WERI-Rb-1 (cell line): Measurements from ENCODE around the gene SPON2.
A peak's percentile ranks its signal among the peaks of the same experiment; 100 is the strongest.

Experiments used
- DNase-seq: peaks from one replicate; pipeline ENCODE4 v3.0.0-alpha.2; 2020
- H3K27ac ChIP-seq: fragments of 250-450 bp; sonication (Bioruptor Pico); 2 replicates; pipeline ENCODE4 v1.5.1; 2020; ENCODE audit warnings: mild to moderate bottlenecking, moderate library complexity
- H3K27me3 ChIP-seq: fragments of 250-450 bp; sonication (Bioruptor Pico); 2 replicates; pipeline ENCODE4 v1.5.1; 2021; ENCODE audit warnings: mild to moderate bottlenecking, low read depth, moderate library complexity; ENCODE audit not compliant: insufficient read depth, severe bottlenecking
- H3K36me3 ChIP-seq: fragments of 250-450 bp; sonication (Bioruptor Pico); 2 replicates; pipeline ENCODE4 v1.5.1; 2020; ENCODE audit warnings: mild to moderate bottlenecking, moderate library complexity
- H3K4me3 ChIP-seq: 2 replicates; pipeline ENCODE4 v1.5.1; 2011; ENCODE audit warnings: low read depth, mild to moderate bottlenecking, control low read depth, low read length
- H3K9me3 ChIP-seq: fragments of 250-450 bp; sonication (Bioruptor Pico); 2 replicates; pipeline ENCODE4 v1.5.1; 2021; ENCODE audit warnings: mild to moderate bottlenecking, moderate library complexity; ENCODE audit not compliant: severe bottlenecking
- TF ChIP-seq, protein P1 (sequence below): IDR thresholded peaks from 2 replicates; pipeline ENCODE4 v1.5.1; 2011; ENCODE audit warnings: low read depth, mild to moderate bottlenecking, control low read depth, inconsistent platforms, low read length

Gene SPON2

DNA sequence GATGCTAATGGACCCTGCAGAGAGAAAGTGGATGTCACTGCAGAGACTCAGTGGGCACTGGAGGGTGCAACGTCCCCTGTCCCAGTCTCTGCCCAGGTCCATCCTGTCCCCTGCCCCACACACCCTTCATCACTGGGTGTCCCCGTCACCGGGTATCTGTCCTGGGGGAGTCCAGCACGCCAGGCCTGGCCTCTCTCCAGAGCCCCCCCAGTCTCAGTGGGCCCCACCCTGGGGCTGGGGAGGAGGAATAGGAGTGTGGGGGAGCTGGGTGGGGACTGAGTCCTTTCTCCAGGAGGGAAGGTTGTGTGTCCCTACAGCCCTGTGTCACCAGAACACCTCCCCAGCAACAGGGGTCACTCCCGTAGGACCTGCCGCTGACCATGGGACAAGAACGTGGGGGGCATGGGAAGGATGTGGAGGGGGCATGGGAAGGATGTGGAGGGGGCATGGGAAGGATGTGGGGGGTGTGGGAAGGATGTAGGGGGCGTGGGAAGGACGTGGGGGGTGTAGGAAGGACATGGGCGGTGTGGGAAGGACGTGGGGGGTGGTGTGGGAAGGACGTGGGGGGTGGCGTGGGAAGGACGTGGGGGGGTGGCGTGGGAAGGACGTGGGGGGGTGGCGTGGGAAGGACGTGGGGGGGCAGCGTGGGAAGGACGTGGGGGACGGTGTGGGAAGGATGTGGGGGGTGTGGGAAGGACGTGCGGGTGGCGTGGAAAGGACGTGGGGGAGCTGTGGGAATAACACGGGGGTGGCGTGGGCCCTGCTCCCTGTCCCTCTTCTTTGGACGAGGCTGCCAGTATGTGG lies 21.0 kb upstream of the SPON2 start:
- TF ChIP-seq, protein P1, sequence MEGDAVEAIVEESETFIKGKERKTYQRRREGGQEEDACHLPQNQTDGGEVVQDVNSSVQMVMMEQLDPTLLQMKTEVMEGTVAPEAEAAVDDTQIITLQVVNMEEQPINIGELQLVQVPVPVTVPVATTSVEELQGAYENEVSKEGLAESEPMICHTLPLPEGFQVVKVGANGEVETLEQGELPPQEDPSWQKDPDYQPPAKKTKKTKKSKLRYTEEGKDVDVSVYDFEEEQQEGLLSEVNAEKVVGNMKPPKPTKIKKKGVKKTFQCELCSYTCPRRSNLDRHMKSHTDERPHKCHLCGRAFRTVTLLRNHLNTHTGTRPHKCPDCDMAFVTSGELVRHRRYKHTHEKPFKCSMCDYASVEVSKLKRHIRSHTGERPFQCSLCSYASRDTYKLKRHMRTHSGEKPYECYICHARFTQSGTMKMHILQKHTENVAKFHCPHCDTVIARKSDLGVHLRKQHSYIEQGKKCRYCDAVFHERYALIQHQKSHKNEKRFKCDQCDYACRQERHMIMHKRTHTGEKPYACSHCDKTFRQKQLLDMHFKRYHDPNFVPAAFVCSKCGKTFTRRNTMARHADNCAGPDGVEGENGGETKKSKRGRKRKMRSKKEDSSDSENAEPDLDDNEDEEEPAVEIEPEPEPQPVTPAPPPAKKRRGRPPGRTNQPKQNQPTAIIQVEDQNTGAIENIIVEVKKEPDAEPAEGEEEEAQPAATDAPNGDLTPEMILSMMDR, result no peak
- no peaks in the 10 kb centered on the region for H3K27me3 ChIP-seq
- peaks cover 8% of the 10 kb centered on the region for H3K9me3 ChIP-seq
- H3K36me3 ChIP-seq, result no peaks in the 10 kb centered on the region
- H3K4me3 ChIP-seq, result no peak overlapping the region
- peak overlapping the region; percentile 87 for H3K27ac ChIP-seq
- no peak for DNase-seq

DNA sequence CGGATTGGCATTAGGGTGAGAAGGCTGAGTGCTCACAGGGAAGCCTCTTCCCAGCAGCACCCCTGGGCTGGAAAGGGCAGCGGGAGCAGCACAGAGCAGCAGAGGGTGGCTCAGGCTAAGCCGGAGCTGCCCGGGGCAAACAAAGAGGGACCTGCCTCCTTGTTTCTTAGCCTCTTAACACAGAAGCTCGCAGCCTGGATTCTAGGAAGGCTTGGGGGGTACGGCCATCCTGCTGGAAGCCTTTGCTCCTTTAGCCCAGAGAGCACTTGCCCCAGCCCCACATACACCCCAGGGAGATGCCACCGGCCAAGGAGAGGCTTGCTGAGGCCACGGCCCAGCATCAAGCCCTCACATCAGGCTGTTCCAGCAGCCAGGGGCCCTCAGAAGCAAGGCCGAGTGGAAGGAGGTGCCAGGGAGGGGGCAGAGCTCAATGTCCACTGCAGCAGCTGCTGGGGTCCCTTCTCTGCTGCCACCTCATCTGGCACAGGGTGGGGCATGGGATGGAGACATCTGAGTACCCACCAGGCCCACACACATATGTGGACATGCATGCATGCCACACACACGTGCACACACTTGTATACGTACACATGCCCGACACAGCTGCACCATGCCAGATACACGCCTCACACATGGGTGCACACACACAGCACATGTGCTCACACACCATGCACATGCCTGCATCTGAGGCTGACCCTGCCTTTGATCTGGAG lies 20.3 kb upstream of the SPON2 start:
- TF ChIP-seq, protein P1, result no peak
- Histone ChIP-seq H3K27ac (peak overlapping the region; percentile 87), H3K36me3 (no peaks in the 10 kb centered on the region), H3K9me3 (peaks cover 8% of the 10 kb centered on the region), H3K27me3 (no peaks in the 10 kb centered on the region), H3K4me3 (no peak overlapping the region)
- DNase-seq, result peak; percentile 70

DNA sequence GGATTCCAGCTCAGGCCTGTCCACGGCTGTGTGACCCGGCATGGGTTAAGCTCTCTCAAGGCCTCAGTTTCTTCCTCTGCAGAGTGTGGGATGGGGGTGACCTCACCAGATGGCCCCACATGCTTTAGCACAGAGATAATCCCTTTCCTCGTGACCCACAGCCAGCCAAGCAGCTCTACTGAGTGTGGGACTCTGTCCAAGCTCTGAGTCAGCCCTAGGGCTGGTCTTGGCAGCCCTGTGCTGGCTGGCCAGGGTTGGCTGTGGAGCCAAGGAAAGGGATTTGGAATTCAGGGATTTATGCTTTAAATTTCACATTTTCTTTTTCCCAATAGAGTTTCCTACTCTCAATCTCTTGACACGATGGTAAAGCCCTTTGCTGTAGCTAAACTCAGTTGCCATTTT lies 19.7 kb upstream of the SPON2 start:
- H3K27ac ChIP-seq, result peak overlapping the region; percentile 87
- DNase-seq, result peak; percentile 68
- peaks cover 8% of the 10 kb centered on the region for H3K9me3 ChIP-seq
- no peaks in the 10 kb centered on the region for H3K27me3 ChIP-seq
- TF ChIP-seq, protein P1, result no peak
- no peaks in the 10 kb centered on the region for H3K36me3 ChIP-seq
- no peak overlapping the region for H3K4me3 ChIP-seq

DNA sequence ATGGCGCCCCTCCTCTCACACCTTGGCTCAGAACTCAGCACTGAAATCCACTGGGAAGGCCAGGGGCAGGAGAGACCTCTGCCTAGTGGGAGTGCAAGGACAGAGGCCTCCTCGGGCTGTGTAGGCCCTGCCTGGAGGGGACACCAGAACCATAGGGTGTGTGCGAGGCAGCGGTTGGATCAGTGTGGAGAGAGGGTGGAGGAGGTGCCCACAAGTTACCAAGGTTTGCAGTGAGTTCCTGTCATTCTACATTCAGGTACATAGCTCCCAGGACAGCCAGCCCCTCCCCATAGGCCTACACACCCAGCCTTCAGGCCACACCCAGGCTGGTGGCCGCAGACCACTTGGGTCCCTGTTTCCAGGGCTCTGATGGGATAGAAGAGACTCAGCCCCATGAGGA lies 19.2 kb upstream of the SPON2 start:
- H3K27me3 ChIP-seq, result no peaks in the 10 kb centered on the region
- peaks cover 8% of the 10 kb centered on the region for H3K9me3 ChIP-seq
- H3K4me3 ChIP-seq, result no peak overlapping the region
- TF ChIP-seq, protein P1, result no peak
- H3K27ac ChIP-seq, result peak overlapping the region; percentile 87
- DNase-seq, result no peak
- H3K36me3 ChIP-seq, result no peaks in the 10 kb centered on the region

DNA sequence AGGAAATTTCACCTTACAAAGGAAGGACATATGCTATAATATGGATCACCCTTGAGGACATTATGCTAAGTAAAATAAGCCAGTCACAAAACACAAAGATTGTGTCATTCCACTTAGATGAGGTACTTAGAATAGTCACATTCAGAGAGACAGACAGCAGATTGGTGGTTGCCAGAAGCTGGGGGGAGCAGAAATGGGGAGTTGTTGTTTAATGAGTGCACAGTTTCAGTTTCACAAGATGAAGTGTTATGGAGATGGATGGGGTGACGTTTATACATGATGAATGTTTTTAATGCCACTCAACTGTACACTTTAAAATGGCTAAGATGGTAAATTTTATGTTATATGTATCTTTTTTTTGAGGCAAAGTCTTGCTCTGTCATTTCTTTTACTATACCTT lies 14.8 kb upstream of the SPON2 start:
- Histone ChIP-seq H3K9me3 (peaks cover 18% of the 10 kb centered on the region), H3K36me3 (no peaks in the 10 kb centered on the region), H3K27ac (no peak overlapping the region), H3K4me3 (no peak overlapping the region), H3K27me3 (no peaks in the 10 kb centered on the region)
- TF ChIP-seq, protein P1, result no peak
- no peak for DNase-seq
